Smooth muscle cell of the umbilical artery (primary cell): ENCODE data around the gene AKR1C4. TPM values are rescaled to one million over a fixed set of nuclear protein-coding genes. Genes with fewer than 3 reads are reported as not detected.

Experiments used
- total RNA-seq: library from RNA; depleted of rRNA; stranded (reverse); fragments of >200 nt; gene quantifications from 2 replicates; pipeline ENCODE4 v1.2.3, GENCODE V29; 2014

The AKR1C4 gene
- total RNA-seq, result not detected in 2 replicates

GRCh38 chr10:5196702-5197113 lies at the start of gene AKR1C4:
Gene AKR1C4, plus strand, starts transcription at chr10:5196837. Its CDS starts 31 bp downstream, at chr10:5196868.

DNA sequence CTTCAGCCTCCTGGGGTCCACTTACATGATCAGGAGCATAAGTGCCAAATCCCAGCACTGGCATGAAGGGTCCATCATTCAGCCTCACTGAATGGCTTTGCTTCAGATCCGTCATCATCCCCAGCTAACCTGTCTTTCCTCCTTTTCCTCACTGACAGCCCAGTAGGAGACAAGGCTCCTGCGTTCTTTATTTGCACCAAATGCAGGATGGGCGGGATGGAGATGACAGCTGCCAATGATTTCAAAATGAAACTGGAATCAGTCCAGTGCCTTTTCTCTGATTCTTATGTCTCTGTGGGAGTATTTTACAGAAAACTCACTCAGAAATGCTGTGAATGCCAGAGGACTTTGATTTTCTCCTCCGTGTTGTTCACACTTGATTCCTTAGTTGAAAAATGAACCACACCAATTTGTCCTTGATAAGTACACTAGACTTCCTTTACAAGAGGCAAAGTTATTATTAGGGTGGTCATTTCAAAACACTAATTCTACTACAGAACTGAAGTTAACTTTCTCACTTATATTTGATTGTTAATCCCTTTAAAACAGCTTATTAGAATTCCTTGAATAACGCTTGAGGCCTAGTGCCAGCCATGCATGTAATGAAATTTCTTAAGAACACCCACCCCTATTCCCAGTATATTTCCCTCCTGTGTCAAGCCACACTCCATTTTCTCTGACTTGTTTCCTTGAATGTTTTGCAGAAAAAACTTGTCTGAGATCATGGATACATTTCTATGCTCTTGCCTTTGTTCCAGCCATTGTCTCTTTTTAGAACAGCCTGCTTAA lies 11.5 kb upstream of the AKR1C4 start, which contains the start of gene AKR1C8:
TSS of gene AKR1C8 (minus strand) at position 164 of the 789 bp plus-strand sequence. CDS start at position 118, 46 bp downstream.

Other genes with a start within 250 kb of the AKR1C4 start
- gene AKR1C1, start 233.4 kb upstream of the AKR1C4 start, total RNA-seq, result 6.8 and 8.3 TPM in 2 replicates
- gene AKR1C2, start 193.0 kb upstream of the AKR1C4 start, total RNA-seq, result 1.2 and 1.7 TPM in 2 replicates
- 1.2 TPM in 2 replicates for gene AKR1C3, start 102.4 kb upstream of the AKR1C4 start, total RNA-seq
- not detected in 2 replicates for gene AKR1C8, start 11.7 kb upstream of the AKR1C4 start, total RNA-seq
- not detected in 2 replicates for gene UCN3, start 168.1 kb downstream of the AKR1C4 start, total RNA-seq
- not detected in 2 replicates for gene TUBAL3, start 208.0 kb downstream of the AKR1C4 start, total RNA-seq
- 28.8 and 127 TPM in 2 replicates for gene NET1, start 215.7 kb downstream of the AKR1C4 start, total RNA-seq